AG09319 (cell line): ENCODE results near the gene ABCC1.
"Not testable (repeated sequence)": the region's sequence is repeated elsewhere in the genome, so short reads cannot be mapped to it uniquely, and the experiment has no call there.

ENCODE experiments used
- DNase-seq: peaks from one replicate; pipeline ENCODE4 v3.0.0-alpha.2; 2010; ENCODE audit warnings: low read depth; ENCODE audit errors: extremely low read depth
- CTCF ChIP-seq: IDR thresholded peaks from 2 replicates; pipeline ENCODE4 v1.5.1; 2011; ENCODE audit warnings: low read depth, mild to moderate bottlenecking, inconsistent platforms, low read length, moderate library complexity

ABCC1 gene

GRCh38 chr16:16175296-16175695 is 225.9 kb downstream of the ABCC1 start:
- DNase-seq = no peak
- no peak for TF ChIP-seq CTCF

GRCh38 chr16:16176328-16176727 is 226.9 kb downstream of the ABCC1 start:
- no peak for TF ChIP-seq CTCF
- DNase-seq = no peak

- no peak for DNase-seq
- TF ChIP-seq CTCF = no peak
These were observed 229.2 kb downstream of the ABCC1 start for GRCh38 chr16:16178455-16179162.

GRCh38 chr16:16181748-16182147 is 232.3 kb downstream of the ABCC1 start:
- not testable (repeated sequence) for DNase-seq

- DNase-seq = no peak
- no peak for TF ChIP-seq CTCF
These were observed 233.5 kb downstream of the ABCC1 start for GRCh38 chr16:16182918-16183317.

- no peak for DNase-seq
- TF ChIP-seq CTCF = peak; percentile 10; the same call in 1 of the 2 replicates
These were observed 234.1 kb downstream of the ABCC1 start for GRCh38 chr16:16183562-16183961.

GRCh38 chr16:16184594-16184993 is 235.2 kb downstream of the ABCC1 start:
- DNase-seq = no peak
- no peak for TF ChIP-seq CTCF

- TF ChIP-seq CTCF = no peak
- DNase-seq = no peak
These were observed 235.7 kb downstream of the ABCC1 start for GRCh38 chr16:16185095-16185494.
